GM12874 (cell line): ENCODE results near the gene SYNDIG1.

Experiments
- TF ChIP-seq, protein P1 (sequence below): IDR thresholded peaks from 2 replicates; pipeline ENCODE4 v1.5.1; 2011; ENCODE audit warnings: low read depth, mild to moderate bottlenecking, control low read depth, low read length, moderate library complexity; ENCODE audit not compliant: insufficient read depth

SYNDIG1 gene

DNA sequence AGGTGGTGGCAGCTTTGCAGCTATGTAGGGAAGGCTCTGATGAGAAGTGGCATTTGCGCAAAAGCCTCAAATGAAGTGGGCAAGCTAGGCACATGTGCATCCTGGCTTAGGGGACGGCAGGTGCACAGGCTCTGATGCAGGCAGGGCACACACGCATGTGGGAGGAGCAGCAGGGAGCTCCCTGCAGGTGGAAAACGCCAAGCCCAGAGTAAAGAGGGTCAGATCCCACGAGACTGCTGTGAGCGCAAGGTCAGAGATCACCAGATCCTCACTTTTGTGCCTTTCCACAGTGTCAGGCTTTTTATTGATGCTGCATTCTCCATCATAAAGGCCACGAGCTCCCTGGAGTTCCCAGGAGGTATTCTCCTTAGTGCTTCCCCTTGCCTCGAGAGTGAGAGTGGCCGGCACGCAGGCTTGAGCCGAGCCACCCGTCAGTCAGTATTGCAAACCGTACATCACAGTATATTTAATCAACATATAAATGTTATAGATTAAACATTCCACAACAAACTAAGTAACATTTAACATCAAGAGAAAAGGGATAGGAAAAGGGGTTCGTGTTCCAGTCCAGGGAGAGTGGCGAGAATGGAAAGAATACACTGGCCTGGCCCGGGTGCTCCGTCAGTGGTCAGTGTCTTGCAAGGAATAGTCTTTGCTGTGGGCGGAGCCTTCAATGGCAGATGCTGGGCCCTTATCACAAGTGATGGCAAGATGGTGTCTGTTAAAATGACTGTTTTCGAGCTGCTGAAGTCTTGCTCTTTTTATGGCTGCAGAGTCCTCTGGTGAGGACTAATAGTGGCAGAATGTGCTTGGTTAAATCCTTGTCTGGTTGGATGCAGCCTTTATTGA is 109.4 kb downstream of the SYNDIG1 start:
- TF ChIP-seq, protein P1, sequence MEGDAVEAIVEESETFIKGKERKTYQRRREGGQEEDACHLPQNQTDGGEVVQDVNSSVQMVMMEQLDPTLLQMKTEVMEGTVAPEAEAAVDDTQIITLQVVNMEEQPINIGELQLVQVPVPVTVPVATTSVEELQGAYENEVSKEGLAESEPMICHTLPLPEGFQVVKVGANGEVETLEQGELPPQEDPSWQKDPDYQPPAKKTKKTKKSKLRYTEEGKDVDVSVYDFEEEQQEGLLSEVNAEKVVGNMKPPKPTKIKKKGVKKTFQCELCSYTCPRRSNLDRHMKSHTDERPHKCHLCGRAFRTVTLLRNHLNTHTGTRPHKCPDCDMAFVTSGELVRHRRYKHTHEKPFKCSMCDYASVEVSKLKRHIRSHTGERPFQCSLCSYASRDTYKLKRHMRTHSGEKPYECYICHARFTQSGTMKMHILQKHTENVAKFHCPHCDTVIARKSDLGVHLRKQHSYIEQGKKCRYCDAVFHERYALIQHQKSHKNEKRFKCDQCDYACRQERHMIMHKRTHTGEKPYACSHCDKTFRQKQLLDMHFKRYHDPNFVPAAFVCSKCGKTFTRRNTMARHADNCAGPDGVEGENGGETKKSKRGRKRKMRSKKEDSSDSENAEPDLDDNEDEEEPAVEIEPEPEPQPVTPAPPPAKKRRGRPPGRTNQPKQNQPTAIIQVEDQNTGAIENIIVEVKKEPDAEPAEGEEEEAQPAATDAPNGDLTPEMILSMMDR = no peak

DNA sequence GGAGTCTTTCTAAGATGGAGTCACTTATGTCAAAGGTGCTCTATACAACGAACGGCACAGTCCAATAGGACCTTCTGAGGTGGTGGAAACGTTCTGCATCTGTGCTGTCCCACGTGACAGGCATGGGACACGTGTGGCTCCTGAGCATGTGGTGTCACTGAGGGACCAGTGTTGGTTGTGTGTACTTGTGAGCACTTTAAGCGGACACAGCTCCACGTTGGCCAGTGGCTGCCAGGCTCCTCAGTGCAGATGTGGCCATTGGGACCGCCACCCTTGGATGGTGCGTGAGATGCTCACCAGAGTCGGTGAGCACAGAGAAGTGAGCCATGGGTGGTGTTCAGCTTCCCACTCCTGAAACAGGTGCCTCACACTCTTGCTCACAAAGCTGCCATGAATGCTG is 110.0 kb downstream of the SYNDIG1 start:
- TF ChIP-seq, protein P1 = no peak

DNA sequence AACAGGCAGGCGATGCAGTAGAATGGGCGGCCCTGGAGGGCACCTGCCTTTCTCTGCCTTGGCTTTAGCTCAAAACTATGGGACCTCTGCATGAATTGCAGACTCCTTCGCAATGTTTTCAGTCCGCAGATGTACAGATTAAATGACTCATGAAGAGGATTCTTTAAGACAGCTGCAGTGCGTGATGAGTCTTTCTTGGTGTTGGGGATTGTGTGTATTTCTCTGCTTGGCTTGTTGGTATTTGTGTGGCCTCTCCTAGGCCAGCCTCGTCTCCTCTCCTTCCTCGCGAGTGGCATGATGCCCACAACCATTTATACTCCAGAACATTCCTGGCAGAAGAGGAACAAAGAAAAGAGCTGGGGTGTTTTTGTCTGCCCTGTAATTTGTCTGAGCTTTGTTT is 110.6 kb downstream of the SYNDIG1 start:
- TF ChIP-seq, protein P1 = no peak

DNA sequence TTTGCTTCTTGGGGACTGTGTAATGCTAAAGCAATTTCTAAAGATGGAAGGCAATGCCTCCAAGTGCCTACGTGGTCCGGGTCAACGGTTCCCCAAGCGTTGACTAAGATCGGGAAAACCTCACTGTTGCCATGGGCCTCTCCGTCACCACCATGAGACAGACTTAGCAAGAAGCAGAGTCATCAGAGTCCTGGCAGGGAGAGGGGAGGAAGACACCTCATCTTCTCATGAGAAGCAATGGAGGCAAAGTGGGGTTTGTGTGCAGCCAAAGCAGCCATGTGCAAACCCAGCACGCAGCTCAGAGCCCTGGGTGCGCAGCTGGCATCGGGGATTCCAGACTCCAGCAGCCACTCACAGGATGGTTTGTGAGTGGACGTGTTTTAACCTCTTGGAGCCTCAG is 111.4 kb downstream of the SYNDIG1 start:
- TF ChIP-seq, protein P1 = no peak

DNA sequence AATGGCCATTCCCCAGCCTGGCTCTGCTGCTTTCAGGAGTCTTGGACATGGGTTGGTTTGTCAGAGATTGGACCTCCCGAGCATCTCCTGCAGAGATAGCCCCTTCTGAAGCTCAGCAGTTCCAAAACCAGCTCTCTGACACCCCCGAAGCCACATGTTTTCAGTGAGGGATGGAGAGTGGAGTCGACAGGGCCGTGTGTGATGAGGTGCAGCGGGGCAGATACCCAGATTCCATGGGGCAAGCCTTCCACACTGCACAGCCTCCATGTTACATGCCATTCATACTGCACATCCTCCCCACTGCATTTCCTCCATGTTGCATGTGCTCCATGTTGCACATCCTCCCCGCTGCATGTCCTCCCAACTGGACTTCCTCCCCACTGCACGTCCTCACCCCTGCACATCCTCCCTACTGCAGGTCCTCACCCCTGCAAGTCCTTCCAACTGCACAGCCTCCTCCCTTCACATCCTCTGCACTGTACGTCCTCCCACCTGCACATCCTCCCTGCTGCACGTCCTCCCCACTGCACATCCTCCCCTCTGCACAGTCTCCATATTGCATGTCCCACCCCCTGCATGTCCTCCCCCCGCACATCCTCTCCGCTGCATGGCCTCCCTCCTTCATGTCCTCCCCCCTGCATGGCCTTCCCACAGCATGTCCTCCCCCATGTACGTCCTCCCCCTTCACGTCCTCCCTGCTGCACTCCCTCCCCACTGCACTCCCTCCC is 112.2 kb downstream of the SYNDIG1 start:
- TF ChIP-seq, protein P1 = no peak

DNA sequence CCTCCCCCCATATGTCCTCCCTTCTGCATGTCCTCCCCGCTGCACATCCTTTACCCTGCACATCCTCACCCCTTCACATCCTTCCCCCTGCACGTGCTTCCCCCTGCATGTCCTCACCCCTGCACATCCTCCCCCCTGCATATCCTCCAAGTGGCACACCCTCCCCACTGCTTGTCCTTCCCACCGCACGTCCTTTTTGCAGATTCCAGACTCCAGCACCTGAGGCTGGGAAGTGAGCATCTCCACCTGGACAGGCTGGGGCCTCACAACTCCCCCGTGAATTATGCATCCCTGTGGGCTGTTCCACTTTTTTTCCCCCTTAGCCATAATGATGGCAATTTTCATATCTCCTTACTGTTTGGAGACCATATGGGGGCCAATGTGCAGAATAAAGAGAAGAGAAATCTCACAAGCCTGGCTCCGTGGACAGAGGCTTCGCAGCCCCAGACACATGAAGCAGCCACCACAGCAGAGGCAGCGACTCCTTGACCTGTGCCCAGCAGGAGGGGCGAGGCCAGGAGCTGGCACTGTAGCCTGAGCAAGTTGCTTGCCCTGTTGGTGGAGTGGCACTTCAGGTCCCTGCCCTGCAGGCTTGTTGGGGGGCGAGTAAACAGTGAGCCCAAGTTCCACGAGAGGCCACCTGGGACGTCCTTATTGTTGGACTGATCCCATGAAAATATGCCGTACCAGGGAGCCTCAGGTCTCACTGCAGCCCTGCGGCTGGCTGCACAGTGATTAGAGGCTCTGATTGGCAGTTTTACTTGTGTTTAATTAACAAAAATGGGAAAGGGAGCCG is 113.1 kb downstream of the SYNDIG1 start:
- TF ChIP-seq, protein P1 = no peak
